SU-DHL-6 (cell line): ENCODE results near the gene CAPN9.

ENCODE experiments used
- H2AFZ ChIP-seq: fragments of 200-600 bp; sonication (generic); 2 replicates; pipeline ENCODE4 v1.6.1; 2014; ENCODE audit warnings: low read depth, mild to moderate bottlenecking, moderate library complexity, mixed read lengths, antibody characterized with exemption, low read length; ENCODE audit not compliant: severe bottlenecking
- H3F3A ChIP-seq: fragments of 200-600 bp; shearing (Covaris generic); 2 replicates; pipeline ENCODE4 v1.6.0; 2016; ENCODE audit warnings: antibody characterized with exemption, mild to moderate bottlenecking; ENCODE audit not compliant: insufficient read depth
- H3K27ac ChIP-seq: fragments of 200-600 bp; sonication (generic); 2 replicates; pipeline ENCODE4 v1.5.1; 2016; ENCODE audit warnings: low read depth, mild to moderate bottlenecking, low read length, moderate library complexity, mixed read lengths
- H3K27me3 ChIP-seq: fragments of 200-600 bp; sonication (generic), shearing (Covaris generic); 2 replicates; pipeline ENCODE4 v1.6.0; 2014; ENCODE audit warnings: mild to moderate bottlenecking, low read length
- H3K36me3 ChIP-seq: fragments of 200-600 bp; sonication (generic); 2 replicates; pipeline ENCODE4 v1.6.1; 2014; ENCODE audit warnings: mild to moderate bottlenecking, low read length, mixed read lengths
- H3K4me2 ChIP-seq: fragments of 300-600, 200-600 bp; shearing (Covaris generic), sonication (generic); 2 replicates; pipeline ENCODE4 v1.6.0; 2014; ENCODE audit warnings: low read length, low read depth, mild to moderate bottlenecking; ENCODE audit not compliant: poor library complexity, severe bottlenecking
- H3K4me3 ChIP-seq: fragments of 200-600 bp; sonication (generic); 2 replicates; pipeline ENCODE4 v1.5.1; 2014; ENCODE audit warnings: antibody characterized with exemption, low read length, mild to moderate bottlenecking, mixed read lengths; ENCODE audit not compliant: insufficient read depth, poor library complexity, severe bottlenecking
- H3K79me2 ChIP-seq: fragments of 200-600 bp; sonication (generic); 2 replicates; pipeline ENCODE4 v1.6.1; 2014; ENCODE audit warnings: mild to moderate bottlenecking, low read length, moderate library complexity; ENCODE audit not compliant: insufficient read depth
- H3K9ac ChIP-seq: fragments of 200-600 bp; sonication (generic); 2 replicates; pipeline ENCODE4 v1.7.0; 2014; ENCODE audit warnings: mild to moderate bottlenecking, low read length
- H3K9me2 ChIP-seq: fragments of 200-600 bp; sonication (generic); replicated peaks from 2 replicates; pipeline ENCODE4 v1.6.1; 2014; ENCODE audit warnings: low read length; ENCODE audit not compliant: insufficient read depth
- H3K9me3 ChIP-seq: fragments of 200-600 bp; sonication (generic); 2 replicates; pipeline ENCODE4 v1.6.1; 2014; ENCODE audit warnings: low read length, mixed read lengths; ENCODE audit not compliant: insufficient read depth
- H4K20me1 ChIP-seq: fragments of 200-600 bp; sonication (generic); 2 replicates; pipeline ENCODE4 v1.6.1; 2014; ENCODE audit warnings: low read depth, mild to moderate bottlenecking, antibody characterized with exemption, low read length, moderate library complexity, mixed read lengths
- EZH2phosphoT487 ChIP-seq: fragments of 200-600 bp; sonication (generic), shearing (Covaris generic); conservative IDR thresholded peaks from 2 replicates; pipeline ENCODE4 v1.6.1; 2018; ENCODE audit warnings: mild to moderate bottlenecking, antibody characterized with exemption, low read length, moderate library complexity, mixed read lengths
- TF ChIP-seq, protein P1 (sequence below): fragments of 200-600 bp; sonication (generic); IDR thresholded peaks from one replicate; pipeline ENCODE4 v1.5.1; 2017; ENCODE audit warnings: antibody characterized with exemption, mild to moderate bottlenecking, low read length, moderate library complexity; ENCODE audit not compliant: insufficient read depth, poor library complexity, severe bottlenecking

CAPN9 gene

DNA sequence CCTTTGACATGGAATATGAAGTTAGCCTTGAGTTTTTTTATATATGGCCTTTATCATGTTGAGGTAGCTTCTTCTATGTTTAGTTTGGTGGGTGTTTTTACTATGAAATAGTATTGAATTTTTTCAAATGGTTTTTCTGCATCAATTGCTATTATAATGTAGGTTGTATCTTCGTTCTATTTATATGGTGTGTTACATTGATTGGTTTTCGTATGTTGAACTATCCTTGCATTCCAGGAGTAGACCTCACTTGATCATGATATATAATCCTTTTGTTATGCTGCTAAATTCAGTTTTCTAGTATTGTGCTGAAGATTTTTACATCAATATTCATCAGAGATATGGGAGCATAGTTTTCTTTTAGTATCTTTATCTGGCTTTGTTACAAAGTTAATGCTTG, 65.4 kb downstream of the CAPN9 start:
- Histone ChIP-seq H3K27me3 (no peaks in the 10 kb centered on the region), H3K9me2 (no peaks in the 10 kb centered on the region), H3K4me3 (no peak overlapping the region), H3K79me2 (no peaks in the 10 kb centered on the region), H3K9ac (no peak overlapping the region), H4K20me1 (no peaks in the 10 kb centered on the region), H3K36me3 (peaks cover 3% of the 10 kb centered on the region; the same call in 1 of the 2 replicates), H3K27ac (no peak overlapping the region), H3K9me3 (peaks cover 14% of the 10 kb centered on the region; the same call in 1 of the 2 replicates), H2AFZ (no peak overlapping the region), H3K4me2 (no peak overlapping the region), H3F3A (no peaks in the 10 kb centered on the region)
- TF ChIP-seq, protein P1, sequence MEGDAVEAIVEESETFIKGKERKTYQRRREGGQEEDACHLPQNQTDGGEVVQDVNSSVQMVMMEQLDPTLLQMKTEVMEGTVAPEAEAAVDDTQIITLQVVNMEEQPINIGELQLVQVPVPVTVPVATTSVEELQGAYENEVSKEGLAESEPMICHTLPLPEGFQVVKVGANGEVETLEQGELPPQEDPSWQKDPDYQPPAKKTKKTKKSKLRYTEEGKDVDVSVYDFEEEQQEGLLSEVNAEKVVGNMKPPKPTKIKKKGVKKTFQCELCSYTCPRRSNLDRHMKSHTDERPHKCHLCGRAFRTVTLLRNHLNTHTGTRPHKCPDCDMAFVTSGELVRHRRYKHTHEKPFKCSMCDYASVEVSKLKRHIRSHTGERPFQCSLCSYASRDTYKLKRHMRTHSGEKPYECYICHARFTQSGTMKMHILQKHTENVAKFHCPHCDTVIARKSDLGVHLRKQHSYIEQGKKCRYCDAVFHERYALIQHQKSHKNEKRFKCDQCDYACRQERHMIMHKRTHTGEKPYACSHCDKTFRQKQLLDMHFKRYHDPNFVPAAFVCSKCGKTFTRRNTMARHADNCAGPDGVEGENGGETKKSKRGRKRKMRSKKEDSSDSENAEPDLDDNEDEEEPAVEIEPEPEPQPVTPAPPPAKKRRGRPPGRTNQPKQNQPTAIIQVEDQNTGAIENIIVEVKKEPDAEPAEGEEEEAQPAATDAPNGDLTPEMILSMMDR = no peak
- TF ChIP-seq EZH2phosphoT487 = no peak

DNA sequence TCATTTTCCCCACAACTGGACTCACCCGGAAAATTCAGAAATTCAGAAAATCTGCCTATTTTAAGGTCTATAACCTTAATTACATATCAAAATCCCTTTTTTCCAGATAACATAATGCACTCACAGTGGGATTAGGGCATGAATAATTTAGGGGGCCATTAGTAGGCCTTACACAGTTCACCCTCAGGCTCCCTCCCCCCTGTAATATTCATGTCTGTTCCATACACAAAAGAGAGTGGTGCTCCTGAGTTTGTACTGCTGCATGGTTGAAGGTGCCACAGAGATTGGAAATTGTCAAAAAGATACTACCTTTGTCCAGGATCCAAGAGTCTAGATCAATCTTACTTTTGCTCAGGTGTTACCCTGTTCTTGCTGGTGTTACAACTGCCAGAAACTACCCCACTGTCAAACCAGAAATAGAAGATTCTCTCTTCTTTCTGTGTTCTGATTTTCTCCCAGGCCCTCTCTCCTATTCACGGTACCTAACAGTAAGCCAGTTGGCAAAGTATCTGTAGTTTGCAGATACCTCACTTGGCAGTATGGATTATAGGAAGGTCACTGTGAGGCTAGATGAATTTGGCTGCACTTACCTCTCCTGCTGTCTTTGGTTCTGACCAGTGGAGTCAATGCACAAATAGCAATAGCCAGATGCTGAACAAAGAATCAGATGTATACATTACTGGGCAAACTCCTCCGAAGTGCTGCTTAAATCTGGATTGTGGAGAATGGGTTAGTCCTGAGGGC, 67.9 kb downstream of the CAPN9 start:
- Histone ChIP-seq H3K9me3 (peaks cover 14% of the 10 kb centered on the region; the same call in 1 of the 2 replicates), H2AFZ (no peak overlapping the region), H3K27ac (no peak overlapping the region), H4K20me1 (no peaks in the 10 kb centered on the region), H3K9me2 (no peaks in the 10 kb centered on the region), H3K4me3 (no peak overlapping the region), H3F3A (no peaks in the 10 kb centered on the region), H3K27me3 (no peaks in the 10 kb centered on the region), H3K4me2 (no peak overlapping the region), H3K79me2 (no peaks in the 10 kb centered on the region), H3K36me3 (peaks cover 3% of the 10 kb centered on the region; the same call in 1 of the 2 replicates), H3K9ac (no peak overlapping the region)
- TF ChIP-seq, protein P1 = no peak
- TF ChIP-seq EZH2phosphoT487 = no peak

- H3K9ac ChIP-seq = no peak overlapping the region
- H3F3A ChIP-seq = no peaks in the 10 kb centered on the region
- no peaks in the 10 kb centered on the region for H3K79me2 ChIP-seq
- no peak overlapping the region for H3K4me3 ChIP-seq
- H3K27ac ChIP-seq = no peak overlapping the region
- no peak overlapping the region for H3K4me2 ChIP-seq
- H3K9me3 ChIP-seq = peaks cover 14% of the 10 kb centered on the region; the same call in 1 of the 2 replicates
- no peak overlapping the region for H2AFZ ChIP-seq
- H3K27me3 ChIP-seq = no peaks in the 10 kb centered on the region
- no peaks in the 10 kb centered on the region for H4K20me1 ChIP-seq
- TF ChIP-seq, protein P1 = no peak
- TF ChIP-seq EZH2phosphoT487 = no peak
- H3K9me2 ChIP-seq = no peaks in the 10 kb centered on the region
- H3K36me3 ChIP-seq = peaks cover 3% of the 10 kb centered on the region; the same call in 1 of the 2 replicates
Observed at GRCh38 chr1:230816018-230816417, 68.8 kb downstream of the CAPN9 start.
